Peyer's patch (tissue), 4 donors: ENCODE data around the gene PPP1CC.

Experiments used
- POLR2A ChIP-seq, 2 donors: fragments of 450-650 bp; IDR thresholded peaks; one replicate each; pipeline ENCODE4 v1.5.1; 2017; ENCODE audit warnings: antibody characterized with exemption in 2 of 2, mild to moderate bottlenecking in 2 of 2, moderate library complexity in 2 of 2
- TF ChIP-seq, protein P1 (sequence below), 6 experiments: fragments of 450-650 bp in 4 of 6; fragments of 200-600 bp in 2 of 6; sonication (generic) in 1 of 6; IDR thresholded peaks; one replicate each; pipeline ENCODE4 v1.5.1; 2017 to 2019; ENCODE audit warnings: antibody characterized with exemption in 6 of 6, mild to moderate bottlenecking in 3 of 6, moderate library complexity in 1 of 6

DNA sequence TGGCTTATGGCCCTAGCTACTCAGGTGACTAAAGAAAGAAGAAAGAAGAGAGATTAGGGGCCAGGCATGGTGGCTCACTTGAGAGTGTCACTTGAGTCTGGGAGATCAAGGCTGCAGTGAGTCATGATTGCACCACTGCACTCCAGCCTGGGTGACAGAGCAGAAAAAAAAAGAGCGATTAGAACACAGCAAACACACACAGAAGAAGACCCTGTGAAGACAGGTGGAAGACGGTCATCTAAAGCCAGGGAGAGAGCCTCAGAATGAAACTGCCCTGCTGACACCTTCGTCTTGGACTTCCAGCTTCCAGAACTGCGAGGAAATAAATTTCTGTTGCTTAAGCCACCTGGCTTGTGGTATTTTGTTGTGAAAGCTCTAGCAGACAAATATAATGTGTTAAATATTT lies 17.5 kb upstream of the PPP1CC start:
- TF ChIP-seq, protein P1, sequence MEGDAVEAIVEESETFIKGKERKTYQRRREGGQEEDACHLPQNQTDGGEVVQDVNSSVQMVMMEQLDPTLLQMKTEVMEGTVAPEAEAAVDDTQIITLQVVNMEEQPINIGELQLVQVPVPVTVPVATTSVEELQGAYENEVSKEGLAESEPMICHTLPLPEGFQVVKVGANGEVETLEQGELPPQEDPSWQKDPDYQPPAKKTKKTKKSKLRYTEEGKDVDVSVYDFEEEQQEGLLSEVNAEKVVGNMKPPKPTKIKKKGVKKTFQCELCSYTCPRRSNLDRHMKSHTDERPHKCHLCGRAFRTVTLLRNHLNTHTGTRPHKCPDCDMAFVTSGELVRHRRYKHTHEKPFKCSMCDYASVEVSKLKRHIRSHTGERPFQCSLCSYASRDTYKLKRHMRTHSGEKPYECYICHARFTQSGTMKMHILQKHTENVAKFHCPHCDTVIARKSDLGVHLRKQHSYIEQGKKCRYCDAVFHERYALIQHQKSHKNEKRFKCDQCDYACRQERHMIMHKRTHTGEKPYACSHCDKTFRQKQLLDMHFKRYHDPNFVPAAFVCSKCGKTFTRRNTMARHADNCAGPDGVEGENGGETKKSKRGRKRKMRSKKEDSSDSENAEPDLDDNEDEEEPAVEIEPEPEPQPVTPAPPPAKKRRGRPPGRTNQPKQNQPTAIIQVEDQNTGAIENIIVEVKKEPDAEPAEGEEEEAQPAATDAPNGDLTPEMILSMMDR (IDR thresholded peaks at IDR 0.05) = no peak
- TF ChIP-seq POLR2A (IDR thresholded peaks at IDR 0.05) = no peak
